Retinal pigment epithelial cell (primary cell): ENCODE measurements around the gene PLD3.

Experiments used
- DNase-seq: peaks from one replicate; pipeline ENCODE4 v3.0.0-alpha.2; 2010; ENCODE audit warnings: low read depth
- H3K4me3 ChIP-seq: 2 replicates; pipeline ENCODE4 v1.5.1; 2011; ENCODE audit warnings: mild to moderate bottlenecking, low read length, control low read depth, moderate library complexity
- CTCF ChIP-seq: conservative IDR thresholded peaks from 2 replicates; pipeline ENCODE4 v1.5.1; 2011; ENCODE audit warnings: low read depth, low read length, control low read depth, inconsistent platforms

The PLD3 gene

DNA sequence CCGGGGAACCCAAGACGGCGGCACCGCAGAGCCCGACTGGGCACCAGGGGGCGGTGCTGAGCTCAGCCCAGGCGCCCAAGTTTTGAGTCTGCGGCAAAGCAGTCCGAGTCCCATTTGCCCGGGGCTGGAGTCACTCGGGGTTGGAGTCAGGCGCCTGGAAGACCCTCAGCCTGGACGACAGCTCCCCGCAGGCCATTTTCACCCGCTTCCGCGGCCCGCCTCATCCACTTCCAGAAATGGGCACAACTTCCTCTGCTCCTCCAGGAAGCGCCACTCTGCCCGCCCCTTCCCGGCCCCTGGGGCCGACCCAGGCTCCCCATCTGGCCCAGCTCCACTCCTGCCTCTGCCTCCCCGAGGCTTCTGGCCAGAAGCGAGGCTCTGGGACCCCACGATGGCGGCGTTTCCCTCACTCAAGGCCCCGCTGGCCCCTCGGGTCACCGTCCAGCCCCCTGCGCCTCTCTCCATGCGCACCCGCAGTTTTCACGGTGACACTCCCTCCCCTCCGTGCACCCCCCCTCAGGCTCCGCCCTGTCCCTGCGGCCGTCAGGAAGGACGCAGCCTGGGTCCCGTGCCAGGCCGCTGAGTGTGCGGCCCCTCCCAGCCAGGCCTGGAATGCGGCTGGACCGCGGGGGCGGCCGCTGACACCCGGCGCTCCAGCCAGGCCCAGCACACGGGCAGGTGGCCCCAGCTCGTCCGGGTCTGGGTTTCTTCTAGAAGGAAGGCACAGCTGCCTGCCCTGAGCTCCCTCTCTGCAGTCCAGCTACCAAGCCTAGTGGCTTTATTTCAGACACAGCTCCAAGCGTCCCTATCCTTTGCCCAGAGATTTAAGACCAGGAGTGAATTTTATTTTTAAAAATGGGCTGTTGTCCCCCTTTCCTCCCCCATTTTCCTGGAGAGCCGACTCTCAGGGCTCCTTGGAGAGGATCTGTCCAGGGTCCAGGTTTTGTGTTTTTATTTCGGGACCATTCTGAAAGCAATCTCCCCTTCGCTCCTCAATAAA lies 72.6 kb downstream of the PLD3 start:
- peak; percentile 68 for DNase-seq
- peak overlapping the region; percentile 65 for H3K4me3 ChIP-seq
- TF ChIP-seq CTCF, result peak; percentile 97

GRCh38 chr19:40421993-40422747 lies 73.7 kb downstream of the PLD3 start:
- no peak overlapping the region for H3K4me3 ChIP-seq
- TF ChIP-seq CTCF, result no peak

DNA sequence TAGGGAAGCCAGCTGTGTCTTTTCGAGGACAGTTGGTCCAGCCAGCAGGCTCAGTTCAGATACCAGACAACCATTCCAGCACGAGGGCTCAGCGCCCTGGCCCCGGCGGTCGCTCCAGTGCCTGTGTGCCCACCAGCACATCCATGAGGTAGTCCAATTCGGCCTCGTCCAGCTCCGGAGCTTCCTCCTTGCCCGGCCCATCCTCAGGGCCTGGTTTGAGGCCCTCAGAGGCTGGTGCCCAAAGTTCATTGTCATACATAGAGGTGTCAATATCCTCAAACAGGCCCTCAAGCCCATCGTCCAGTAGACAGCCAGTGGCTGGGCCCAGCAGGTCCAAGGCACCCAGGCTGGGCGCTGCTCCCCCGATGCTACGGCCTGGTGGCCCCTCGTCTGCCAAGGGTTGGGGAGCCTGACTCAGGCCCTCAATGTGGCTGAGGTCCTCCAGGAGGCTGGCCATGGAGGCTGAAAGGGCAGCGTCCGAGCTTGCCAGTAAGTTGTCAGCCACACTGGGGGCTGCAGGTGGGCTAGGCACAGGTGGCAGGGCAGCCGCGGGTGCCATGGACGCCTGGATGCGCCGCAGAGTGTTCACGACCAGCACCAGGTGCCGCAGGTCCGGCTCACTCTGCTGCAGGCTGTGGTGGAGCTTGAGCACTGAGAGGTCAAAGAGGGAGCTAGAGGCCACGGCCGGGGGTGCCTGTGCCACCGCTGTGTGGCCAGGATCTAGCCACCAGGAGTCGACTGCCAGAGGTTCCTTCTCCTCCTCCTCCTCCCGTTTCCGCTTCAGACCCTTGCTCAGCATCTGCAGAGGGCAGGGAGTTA lies 74.5 kb downstream of the PLD3 start:
- no peak overlapping the region for H3K4me3 ChIP-seq
- no peak for TF ChIP-seq CTCF
- DNase-seq, result no peak

More at GRCh38 chr19:40421993-40422747, 73.7 kb downstream of the PLD3 start:
- no peak for DNase-seq

DNA sequence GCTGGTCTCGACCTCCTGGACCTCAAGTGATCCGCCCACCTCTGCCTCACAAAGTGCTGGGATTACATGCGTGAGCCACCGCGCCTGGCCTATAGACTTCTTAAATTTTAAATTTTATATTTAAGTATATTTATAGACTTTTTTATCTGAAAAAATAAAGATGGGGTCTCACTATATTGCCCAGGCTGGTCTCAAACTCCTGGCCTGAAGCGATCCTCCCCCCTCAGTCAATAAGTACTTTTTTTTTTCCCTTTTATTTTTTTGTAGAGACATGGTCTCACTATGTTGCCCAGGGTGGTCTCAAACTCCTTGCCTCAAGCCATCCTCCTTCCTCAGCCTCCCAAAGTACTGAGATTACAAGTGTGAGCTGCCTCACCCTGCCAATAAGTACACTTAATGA lies 75.4 kb downstream of the PLD3 start:
- no peak for TF ChIP-seq CTCF
- DNase-seq, result no peak
- H3K4me3 ChIP-seq, result peak overlapping the region; percentile 85

DNA sequence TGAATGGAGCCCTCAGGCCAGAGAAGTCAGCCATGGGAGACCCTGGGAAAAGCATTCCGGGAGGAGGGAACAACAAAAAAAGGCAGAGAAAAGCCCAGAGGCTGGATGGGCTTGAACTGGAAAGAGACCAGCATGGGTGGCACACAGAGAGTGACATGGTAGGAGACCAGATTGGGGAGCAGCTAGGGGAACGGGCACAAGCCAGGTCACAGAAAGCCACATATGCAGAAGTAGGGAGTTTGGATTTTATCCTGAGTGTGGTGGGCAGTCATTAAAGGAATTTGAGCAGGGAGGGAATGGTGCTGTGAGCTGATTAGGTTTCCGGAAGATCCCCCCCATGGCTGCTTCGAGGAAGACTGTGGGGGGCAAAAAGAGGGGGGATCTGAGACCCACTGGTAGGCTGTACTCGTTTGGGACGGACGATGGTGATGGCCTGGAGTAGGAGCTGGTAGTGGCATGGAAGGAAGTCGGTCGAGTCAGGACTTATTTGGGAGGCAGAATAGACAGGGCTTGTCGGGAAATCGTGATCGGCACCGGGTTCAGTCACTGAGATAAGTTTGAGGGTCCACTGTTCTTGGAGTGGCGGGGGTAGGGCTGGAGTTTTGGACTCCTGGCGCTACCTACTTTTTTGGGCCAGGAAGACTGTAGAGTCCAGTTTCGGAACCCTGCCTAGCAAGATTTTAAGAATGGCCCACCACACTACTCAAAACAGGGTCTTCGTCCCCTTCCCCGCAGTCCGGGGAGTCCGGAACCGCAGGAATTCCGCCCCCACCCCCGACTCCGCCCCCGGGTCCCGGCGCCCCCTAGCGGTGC lies 76.3 kb downstream of the PLD3 start:
- peak overlapping the region; percentile 85 for H3K4me3 ChIP-seq
- DNase-seq, result no peak
- no peak for TF ChIP-seq CTCF
